GM23338 (cell line): ENCODE measurements around the gene R3HDM4. TPM values are rescaled to one million over a fixed set of nuclear protein-coding genes. Genes with fewer than 3 reads are reported as not detected.

Experiments used
- ATAC-seq: fragments of 200-7000 bp; cut with Tn5 transposase; 3 replicates; pipeline ENCODE4 v1.9.1; 2020
- DNase-seq: peaks from one replicate; pipeline ENCODE4 v3.0.0-alpha.2; 2015; ENCODE audit warnings: low spot score
- H2AFZ ChIP-seq: fragments of 200-600 bp; sonication (generic); 2 replicates; pipeline ENCODE4 v1.8.0; 2016; ENCODE audit warnings: antibody characterized with exemption, mild to moderate bottlenecking, moderate library complexity
- H3F3A ChIP-seq: fragments of 200-600 bp; sonication (generic); replicated peaks from 2 replicates; pipeline ENCODE4 v1.8.0; 2017; ENCODE audit warnings: antibody characterized with exemption, mixed run types, low read depth
- H3K27ac ChIP-seq: fragments of 200-600 bp; sonication (generic); 2 replicates; pipeline ENCODE4 v1.6.1; 2016; ENCODE audit warnings: low read depth
- H3K27me3 ChIP-seq: fragments of 200-600 bp; sonication (generic); 2 replicates; pipeline ENCODE4 v1.8.0; 2016; ENCODE audit warnings: mild to moderate bottlenecking, mixed run types, moderate library complexity; ENCODE audit not compliant: insufficient read depth
- H3K36me3 ChIP-seq: fragments of 200-600 bp; sonication (generic); 2 replicates; pipeline ENCODE4 v1.8.0; 2016; ENCODE audit warnings: mild to moderate bottlenecking; ENCODE audit not compliant: insufficient read depth
- H3K4me1 ChIP-seq: fragments of 200-600 bp; sonication (generic); 2 replicates; pipeline ENCODE4 v1.8.0; 2016; ENCODE audit warnings: mild to moderate bottlenecking, moderate library complexity; ENCODE audit not compliant: insufficient read depth
- H3K4me2 ChIP-seq: fragments of 200-600 bp; sonication (generic); 2 replicates; pipeline ENCODE4 v1.7.1; 2017; ENCODE audit warnings: mixed run types
- H3K4me3 ChIP-seq: fragments of 200-600 bp; sonication (generic); 2 replicates; pipeline ENCODE4 v1.6.1; 2016; ENCODE audit warnings: mixed run types
- H3K79me2 ChIP-seq: fragments of 200-600 bp; sonication (generic); replicated peaks from 2 replicates; pipeline ENCODE4 v1.8.0; 2017; ENCODE audit warnings: mild to moderate bottlenecking; ENCODE audit not compliant: insufficient read depth
- H3K9me2 ChIP-seq: fragments of 200-600 bp; sonication (generic); 2 replicates; pipeline ENCODE4 v1.8.0; 2017; ENCODE audit not compliant: insufficient read depth
- H4K20me1 ChIP-seq: fragments of 200-600 bp; sonication (generic); replicated peaks from 2 replicates; pipeline ENCODE4 v1.8.0; 2017; ENCODE audit warnings: mild to moderate bottlenecking; ENCODE audit not compliant: insufficient read depth
- H3K27ac Mint-ChIP-seq: 2 replicates; pipeline ENCODE4 v1.8.0; 2020; ENCODE audit warnings: inconsistent platforms, mild to moderate bottlenecking, moderate library complexity, mixed read lengths
- H3K27me3 Mint-ChIP-seq: 3 replicates; pipeline ENCODE4 v1.8.0; 2022; ENCODE audit warnings: low read depth, mild to moderate bottlenecking, moderate library complexity, mixed read lengths, inconsistent platforms; ENCODE audit not compliant: insufficient read depth, poor library complexity
- H3K36me3 Mint-ChIP-seq: 3 replicates; pipeline ENCODE4 v1.8.0; 2021; ENCODE audit warnings: low read depth, mild to moderate bottlenecking, inconsistent platforms, moderate library complexity, mixed read lengths
- H3K4me1 Mint-ChIP-seq: 3 replicates; pipeline ENCODE4 v1.8.0; 2020; ENCODE audit warnings: mild to moderate bottlenecking, inconsistent platforms, mixed read lengths
- H3K4me3 Mint-ChIP-seq: 3 replicates; pipeline ENCODE4 v1.8.0; 2021; ENCODE audit warnings: moderate library complexity, mild to moderate bottlenecking, inconsistent platforms, mixed read lengths
- H3K9me3 Mint-ChIP-seq: 3 replicates; pipeline ENCODE4 v1.8.0; 2020; ENCODE audit warnings: moderate library complexity, mild to moderate bottlenecking, inconsistent platforms, mixed read lengths
- JUNB ChIP-seq: IDR thresholded peaks from one replicate; pipeline ENCODE4 v1.6.1; 2016; ENCODE audit warnings: antibody characterized with exemption; ENCODE audit not compliant: unreplicated experiment
- POLR2AphosphoS5 ChIP-seq: IDR thresholded peaks from 2 replicates; pipeline ENCODE4 v1.6.1; 2016; ENCODE audit warnings: antibody characterized with exemption, low read depth
- ZNF331 ChIP-seq: fragments of 250-450 bp; sonication (Bioruptor Pico); IDR thresholded peaks from 2 replicates; pipeline ENCODE4 v1.5.0; 2020; ENCODE audit warnings: low read depth, mild to moderate bottlenecking, moderate library complexity
- long read RNA-seq: library from polyadenylated mRNA; unstranded; transcript quantifications from one replicate; pipeline ENCODE4 v2.0.0, GENCODE V29; 2020; ENCODE audit not compliant: unreplicated experiment
- polyA plus RNA-seq: library from polyadenylated mRNA; unstranded; fragments of >200 nt; fragmentation: Nextera tagmentation; extraction: Ambion mirVana; gene quantifications from 2 replicates; pipeline ENCODE4 v1.2.1, GENCODE V29; 2016
- total RNA-seq: library from RNA; depleted of rRNA; stranded (reverse); fragments of >200 nt; shearing (Covaris generic); gene quantifications from 2 replicates; pipeline ENCODE4 v1.2.3, GENCODE V29; 2014; rRNA removed
- TF ChIP-seq, protein P1 (sequence below): IDR thresholded peaks from one replicate; pipeline ENCODE4 v1.6.1; 2018; ENCODE audit warnings: antibody characterized with exemption; ENCODE audit not compliant: unreplicated experiment
- TF ChIP-seq, protein P2 (sequence below), 2 experiments: fragments of 200-600 bp in 1 of 2; sonication (generic) in 1 of 2; conservative IDR thresholded peaks; 2 replicates each; pipeline versions ENCODE4 v1.5.1 to v1.6.1; 2016 to 2017; ENCODE audit warnings: antibody characterized with exemption in 2 of 2, low read depth in 2 of 2, mild to moderate bottlenecking in 2 of 2, moderate library complexity in 1 of 2
- TF ChIP-seq, protein P3 (sequence below): fragments of 250-450 bp; sonication (Bioruptor Pico); IDR thresholded peaks from 2 replicates; pipeline ENCODE4 v1.5.0; 2020; ENCODE audit warnings: mild to moderate bottlenecking, moderate library complexity

The R3HDM4 gene
- 87.1 and 87.8 TPM in 2 replicates for total RNA-seq
- polyA plus RNA-seq = 76.5 and 87.4 TPM in 2 replicates
- long read RNA-seq, transcript R3HDM4-201 (8 exons, 1,815 nt) = major isoform, 12 of 17 reads
- long read RNA-seq, partial matches to known transcripts = 0 of 17 reads
- long read RNA-seq, other reads (novel, unspliced or antisense) = 4 of 17 reads

DNA sequence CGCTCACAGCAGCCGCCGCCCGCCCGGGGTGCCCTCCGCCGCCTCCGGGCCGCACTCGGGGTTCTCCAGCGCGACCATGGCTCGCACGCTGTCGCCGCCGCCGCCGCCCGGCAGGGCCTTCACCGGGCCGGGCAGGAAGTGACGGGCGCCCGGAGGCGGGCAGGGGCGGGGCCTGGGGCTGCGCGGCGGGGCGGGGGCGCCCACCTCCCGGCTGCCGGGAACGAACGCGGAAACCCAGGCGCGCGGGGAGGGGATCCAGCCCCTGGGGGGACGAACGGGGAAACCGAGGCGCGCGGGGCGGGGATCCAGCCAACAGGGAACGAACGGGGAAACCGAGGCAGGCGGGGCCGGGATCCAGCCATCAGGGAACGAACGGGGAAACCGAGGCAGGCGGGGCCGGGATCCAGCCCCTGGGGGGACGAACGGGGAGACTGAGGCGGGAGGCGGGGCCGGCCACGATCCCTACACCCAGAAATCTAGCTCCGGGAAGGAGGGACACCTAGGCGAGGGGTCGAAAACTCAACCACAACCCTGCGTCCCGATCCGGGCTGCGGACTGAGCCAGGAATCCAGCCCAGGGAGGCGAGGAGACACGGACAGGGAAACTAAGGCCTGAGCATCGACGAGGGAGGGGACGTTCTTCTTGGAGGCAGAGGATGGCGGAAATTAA is at the start of gene R3HDM4:
TSS of gene R3HDM4 (minus strand) at position 140 of the 669 bp plus-strand sequence. CDS start at position 78, 62 bp downstream.
- Histone ChIP-seq H3K9me2 (no peaks in the 10 kb centered on the region), H3K4me3 (peak within 1 kb of the TSS; percentile 79), H3F3A (peaks cover 21% of the 10 kb centered on the region), H3K36me3 (no peaks in the 10 kb centered on the region), H3K27me3 (peaks cover 47% of the 10 kb centered on the region), H3K4me1 (peaks cover 5% of the 10 kb centered on the region; the same call in 1 of the 2 replicates), H3K27ac (no peak within 1 kb of the TSS), H2AFZ (0 out of 2 replicates have a peak within 1 kb of the TSS, but pooled peaks have one; percentile 32), H3K4me2 (peak within 1 kb of the TSS; percentile 80), H4K20me1 (peaks cover 26% of the 10 kb centered on the region), H3K79me2 (peaks cover 35% of the 10 kb centered on the region)
- peaks cover 4% of the 10 kb centered on the region; the same call in 1 of the 3 replicates for H3K4me1 Mint-ChIP-seq
- H3K27me3 Mint-ChIP-seq = peaks cover 34% of the 10 kb centered on the region
- H3K9me3 Mint-ChIP-seq = no peaks in the 10 kb centered on the region
- H3K36me3 Mint-ChIP-seq = peaks cover 6% of the 10 kb centered on the region; the same call in 2 of the 3 replicates
- DNase-seq (peak; percentile 68), ATAC-seq (peak; percentile 14)
- TF ChIP-seq, protein P1, sequence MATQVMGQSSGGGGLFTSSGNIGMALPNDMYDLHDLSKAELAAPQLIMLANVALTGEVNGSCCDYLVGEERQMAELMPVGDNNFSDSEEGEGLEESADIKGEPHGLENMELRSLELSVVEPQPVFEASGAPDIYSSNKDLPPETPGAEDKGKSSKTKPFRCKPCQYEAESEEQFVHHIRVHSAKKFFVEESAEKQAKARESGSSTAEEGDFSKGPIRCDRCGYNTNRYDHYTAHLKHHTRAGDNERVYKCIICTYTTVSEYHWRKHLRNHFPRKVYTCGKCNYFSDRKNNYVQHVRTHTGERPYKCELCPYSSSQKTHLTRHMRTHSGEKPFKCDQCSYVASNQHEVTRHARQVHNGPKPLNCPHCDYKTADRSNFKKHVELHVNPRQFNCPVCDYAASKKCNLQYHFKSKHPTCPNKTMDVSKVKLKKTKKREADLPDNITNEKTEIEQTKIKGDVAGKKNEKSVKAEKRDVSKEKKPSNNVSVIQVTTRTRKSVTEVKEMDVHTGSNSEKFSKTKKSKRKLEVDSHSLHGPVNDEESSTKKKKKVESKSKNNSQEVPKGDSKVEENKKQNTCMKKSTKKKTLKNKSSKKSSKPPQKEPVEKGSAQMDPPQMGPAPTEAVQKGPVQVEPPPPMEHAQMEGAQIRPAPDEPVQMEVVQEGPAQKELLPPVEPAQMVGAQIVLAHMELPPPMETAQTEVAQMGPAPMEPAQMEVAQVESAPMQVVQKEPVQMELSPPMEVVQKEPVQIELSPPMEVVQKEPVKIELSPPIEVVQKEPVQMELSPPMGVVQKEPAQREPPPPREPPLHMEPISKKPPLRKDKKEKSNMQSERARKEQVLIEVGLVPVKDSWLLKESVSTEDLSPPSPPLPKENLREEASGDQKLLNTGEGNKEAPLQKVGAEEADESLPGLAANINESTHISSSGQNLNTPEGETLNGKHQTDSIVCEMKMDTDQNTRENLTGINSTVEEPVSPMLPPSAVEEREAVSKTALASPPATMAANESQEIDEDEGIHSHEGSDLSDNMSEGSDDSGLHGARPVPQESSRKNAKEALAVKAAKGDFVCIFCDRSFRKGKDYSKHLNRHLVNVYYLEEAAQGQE = no peak
- TF ChIP-seq POLR2AphosphoS5 = peak; percentile 68
- TF ChIP-seq, protein P2, sequence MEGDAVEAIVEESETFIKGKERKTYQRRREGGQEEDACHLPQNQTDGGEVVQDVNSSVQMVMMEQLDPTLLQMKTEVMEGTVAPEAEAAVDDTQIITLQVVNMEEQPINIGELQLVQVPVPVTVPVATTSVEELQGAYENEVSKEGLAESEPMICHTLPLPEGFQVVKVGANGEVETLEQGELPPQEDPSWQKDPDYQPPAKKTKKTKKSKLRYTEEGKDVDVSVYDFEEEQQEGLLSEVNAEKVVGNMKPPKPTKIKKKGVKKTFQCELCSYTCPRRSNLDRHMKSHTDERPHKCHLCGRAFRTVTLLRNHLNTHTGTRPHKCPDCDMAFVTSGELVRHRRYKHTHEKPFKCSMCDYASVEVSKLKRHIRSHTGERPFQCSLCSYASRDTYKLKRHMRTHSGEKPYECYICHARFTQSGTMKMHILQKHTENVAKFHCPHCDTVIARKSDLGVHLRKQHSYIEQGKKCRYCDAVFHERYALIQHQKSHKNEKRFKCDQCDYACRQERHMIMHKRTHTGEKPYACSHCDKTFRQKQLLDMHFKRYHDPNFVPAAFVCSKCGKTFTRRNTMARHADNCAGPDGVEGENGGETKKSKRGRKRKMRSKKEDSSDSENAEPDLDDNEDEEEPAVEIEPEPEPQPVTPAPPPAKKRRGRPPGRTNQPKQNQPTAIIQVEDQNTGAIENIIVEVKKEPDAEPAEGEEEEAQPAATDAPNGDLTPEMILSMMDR (conservative IDR thresholded peaks at IDR 0.05; ENCODE audit: low read depth in 2 of 2) = no peak
- no peak within 1 kb of the TSS for H3K27ac Mint-ChIP-seq
- H3K4me3 Mint-ChIP-seq = peak within 1 kb of the TSS; percentile 76

DNA sequence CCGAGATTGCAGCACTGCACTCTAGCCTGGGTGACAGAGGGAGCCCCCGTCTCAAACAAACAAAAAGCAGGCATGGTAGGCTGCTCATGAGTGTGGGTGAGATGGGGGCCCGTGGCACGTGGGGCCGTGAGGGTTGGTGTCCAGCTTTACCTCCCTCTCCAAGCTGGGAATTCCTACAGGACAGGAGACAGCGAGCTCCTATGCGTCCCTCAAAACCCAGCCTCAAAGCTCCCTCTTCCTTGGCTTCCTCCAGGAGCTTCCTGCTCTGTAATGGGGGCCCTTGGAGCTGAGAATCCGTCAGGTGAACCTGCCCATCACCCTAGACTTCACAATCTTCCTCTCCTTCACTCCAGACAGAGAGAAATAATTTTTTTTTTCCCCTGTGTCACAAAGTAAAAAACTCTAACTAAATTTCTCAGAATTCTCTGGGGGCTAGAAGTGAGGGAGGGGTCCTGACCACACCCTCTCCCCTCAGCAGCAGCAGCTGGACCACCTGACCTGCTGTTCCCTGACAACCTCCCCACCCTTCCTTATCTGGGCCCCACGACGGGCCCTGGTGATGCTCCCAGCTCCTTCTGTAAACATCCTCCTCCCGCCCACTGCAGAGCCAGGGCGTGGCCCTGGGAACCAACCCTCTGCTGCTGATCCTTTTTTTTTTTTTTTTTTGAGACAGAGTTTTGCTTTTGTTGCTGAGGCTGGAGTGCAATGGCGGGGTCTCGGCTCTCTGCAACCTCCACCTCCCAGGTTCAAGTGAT is 49.0 kb upstream of the R3HDM4 start:
- Histone ChIP-seq H3K9me2 (no peaks in the 10 kb centered on the region), H3K4me2 (no peak overlapping the region), H2AFZ (no peak overlapping the region), H3K27ac (peak overlapping the region; percentile 55; the same call in 1 of the 2 replicates), H3K27me3 (no peaks in the 10 kb centered on the region), H3K79me2 (peaks cover 6% of the 10 kb centered on the region; the same call in 1 of the 2 replicates), H3K36me3 (peaks cover 7% of the 10 kb centered on the region), H3K4me1 (peaks cover 4% of the 10 kb centered on the region; the same call in 1 of the 2 replicates), H3K4me3 (no peak overlapping the region), H3F3A (0 out of 2 replicates have a peak, but pooled peaks cover 11% of the 10 kb centered on the region), H4K20me1 (no peaks in the 10 kb centered on the region)
- no peak overlapping the region for H3K27ac Mint-ChIP-seq
- H3K36me3 Mint-ChIP-seq = peaks cover 50% of the 10 kb centered on the region
- ATAC-seq (no peak), DNase-seq (no peak)
- peaks cover 17% of the 10 kb centered on the region for H3K27me3 Mint-ChIP-seq
- H3K9me3 Mint-ChIP-seq = peaks cover 5% of the 10 kb centered on the region; the same call in 2 of the 3 replicates
- H3K4me3 Mint-ChIP-seq = no peak overlapping the region; the same call in 2 of the 3 replicates
- H3K4me1 Mint-ChIP-seq = peaks cover 15% of the 10 kb centered on the region
- TF ChIP-seq ZNF331 (no peak), JUNB (no peak)
- TF ChIP-seq, protein P3, sequence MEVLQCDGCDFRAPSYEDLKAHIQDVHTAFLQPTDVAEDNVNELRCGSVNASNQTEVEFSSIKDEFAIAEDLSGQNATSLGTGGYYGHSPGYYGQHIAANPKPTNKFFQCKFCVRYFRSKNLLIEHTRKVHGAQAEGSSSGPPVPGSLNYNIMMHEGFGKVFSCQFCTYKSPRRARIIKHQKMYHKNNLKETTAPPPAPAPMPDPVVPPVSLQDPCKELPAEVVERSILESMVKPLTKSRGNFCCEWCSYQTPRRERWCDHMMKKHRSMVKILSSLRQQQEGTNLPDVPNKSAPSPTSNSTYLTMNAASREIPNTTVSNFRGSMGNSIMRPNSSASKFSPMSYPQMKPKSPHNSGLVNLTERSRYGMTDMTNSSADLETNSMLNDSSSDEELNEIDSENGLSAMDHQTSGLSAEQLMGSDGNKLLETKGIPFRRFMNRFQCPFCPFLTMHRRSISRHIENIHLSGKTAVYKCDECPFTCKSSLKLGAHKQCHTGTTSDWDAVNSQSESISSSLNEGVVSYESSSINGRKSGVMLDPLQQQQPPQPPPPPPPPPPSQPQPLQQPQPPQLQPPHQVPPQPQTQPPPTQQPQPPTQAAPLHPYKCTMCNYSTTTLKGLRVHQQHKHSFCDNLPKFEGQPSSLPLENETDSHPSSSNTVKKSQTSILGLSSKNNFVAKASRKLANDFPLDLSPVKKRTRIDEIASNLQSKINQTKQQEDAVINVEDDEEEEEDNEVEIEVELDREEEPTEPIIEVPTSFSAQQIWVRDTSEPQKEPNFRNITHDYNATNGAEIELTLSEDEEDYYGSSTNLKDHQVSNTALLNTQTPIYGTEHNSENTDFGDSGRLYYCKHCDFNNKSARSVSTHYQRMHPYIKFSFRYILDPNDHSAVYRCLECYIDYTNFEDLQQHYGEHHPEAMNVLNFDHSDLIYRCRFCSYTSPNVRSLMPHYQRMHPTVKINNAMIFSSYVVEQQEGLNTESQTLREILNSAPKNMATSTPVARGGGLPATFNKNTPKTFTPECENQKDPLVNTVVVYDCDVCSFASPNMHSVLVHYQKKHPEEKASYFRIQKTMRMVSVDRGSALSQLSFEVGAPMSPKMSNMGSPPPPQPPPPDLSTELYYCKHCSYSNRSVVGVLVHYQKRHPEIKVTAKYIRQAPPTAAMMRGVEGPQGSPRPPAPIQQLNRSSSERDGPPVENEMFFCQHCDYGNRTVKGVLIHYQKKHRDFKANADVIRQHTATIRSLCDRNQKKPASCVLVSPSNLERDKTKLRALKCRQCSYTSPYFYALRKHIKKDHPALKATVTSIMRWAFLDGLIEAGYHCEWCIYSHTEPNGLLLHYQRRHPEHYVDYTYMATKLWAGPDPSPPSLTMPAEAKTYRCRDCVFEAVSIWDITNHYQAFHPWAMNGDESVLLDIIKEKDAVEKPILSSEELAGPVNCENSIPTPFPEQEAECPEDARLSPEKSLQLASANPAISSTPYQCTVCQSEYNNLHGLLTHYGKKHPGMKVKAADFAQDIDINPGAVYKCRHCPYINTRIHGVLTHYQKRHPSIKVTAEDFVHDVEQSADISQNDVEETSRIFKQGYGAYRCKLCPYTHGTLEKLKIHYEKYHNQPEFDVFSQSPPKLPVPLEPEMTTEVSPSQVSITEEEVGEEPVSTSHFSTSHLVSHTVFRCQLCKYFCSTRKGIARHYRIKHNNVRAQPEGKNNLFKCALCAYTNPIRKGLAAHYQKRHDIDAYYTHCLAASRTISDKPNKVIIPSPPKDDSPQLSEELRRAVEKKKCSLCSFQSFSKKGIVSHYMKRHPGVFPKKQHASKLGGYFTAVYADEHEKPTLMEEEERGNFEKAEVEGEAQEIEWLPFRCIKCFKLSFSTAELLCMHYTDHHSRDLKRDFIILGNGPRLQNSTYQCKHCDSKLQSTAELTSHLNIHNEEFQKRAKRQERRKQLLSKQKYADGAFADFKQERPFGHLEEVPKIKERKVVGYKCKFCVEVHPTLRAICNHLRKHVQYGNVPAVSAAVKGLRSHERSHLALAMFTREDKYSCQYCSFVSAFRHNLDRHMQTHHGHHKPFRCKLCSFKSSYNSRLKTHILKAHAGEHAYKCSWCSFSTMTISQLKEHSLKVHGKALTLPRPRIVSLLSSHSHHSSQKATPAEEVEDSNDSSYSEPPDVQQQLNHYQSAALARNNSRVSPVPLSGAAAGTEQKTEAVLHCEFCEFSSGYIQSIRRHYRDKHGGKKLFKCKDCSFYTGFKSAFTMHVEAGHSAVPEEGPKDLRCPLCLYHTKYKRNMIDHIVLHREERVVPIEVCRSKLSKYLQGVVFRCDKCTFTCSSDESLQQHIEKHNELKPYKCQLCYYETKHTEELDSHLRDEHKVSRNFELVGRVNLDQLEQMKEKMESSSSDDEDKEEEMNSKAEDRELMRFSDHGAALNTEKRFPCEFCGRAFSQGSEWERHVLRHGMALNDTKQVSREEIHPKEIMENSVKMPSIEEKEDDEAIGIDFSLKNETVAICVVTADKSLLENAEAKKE (CRISPR knock-in tag) = no peak
